ENCODE results near the gene SERPINA1.

GRCh38 chr14:94368956-94369355 is 19.4 kb downstream of the SERPINA1 start:
- TF ChIP-seq CTCF (conservative IDR thresholded peaks at IDR 0.05; ENCODE audit: low read depth, low read length) = no peak
- no peak for TF ChIP-seq EZH2phosphoT487 (IDR thresholded peaks at IDR 0.05; ENCODE audit: borderline replicate concordance, low read length)
